Liver (tissue), 9 donors: ENCODE data around the gene CTSA. TPM values are rescaled to one million over a fixed set of nuclear protein-coding genes. Genes with fewer than 3 reads are reported as not detected.

Source experiments
- DNase-seq: peaks from one replicate; pipeline ENCODE4 v3.0.0-alpha.2; 2017; ENCODE audit warnings: low spot score
- H3K27ac ChIP-seq, 2 donors: one replicate each; pipeline ENCODE4 v1.7.0; 2013; ENCODE audit warnings: inconsistent platforms in 2 of 2, low read length in 2 of 2, control low read depth in 1 of 2, low read depth in 1 of 2, mild to moderate bottlenecking in 1 of 2
- H3K27me3 ChIP-seq, 4 donors: one replicate each; pipeline versions ENCODE4 v1.6.1 to v1.7.0; 2013; ENCODE audit warnings: low read length in 3 of 4, inconsistent platforms in 1 of 4, mild to moderate bottlenecking in 1 of 4, moderate library complexity in 1 of 4; ENCODE audit not compliant: control insufficient read depth in 4 of 4, insufficient read depth in 4 of 4
- H3K36me3 ChIP-seq, 4 donors: one replicate each; pipeline versions ENCODE4 v1.6.1 to v1.7.0; 2013; ENCODE audit warnings: low read length in 3 of 4, mild to moderate bottlenecking in 3 of 4, low read depth in 1 of 4, moderate library complexity in 1 of 4; ENCODE audit not compliant: control insufficient read depth in 4 of 4, insufficient read depth in 3 of 4
- H3K4me1 ChIP-seq, 4 donors: one replicate each; pipeline versions ENCODE4 v1.6.1 to v1.7.0; 2013; ENCODE audit warnings: low read length in 3 of 4, mild to moderate bottlenecking in 3 of 4, moderate library complexity in 1 of 4; ENCODE audit not compliant: control insufficient read depth in 4 of 4, insufficient read depth in 4 of 4
- H3K4me3 ChIP-seq, 3 donors: one replicate each; pipeline versions ENCODE4 v1.6.1 to v1.7.0; 2013; ENCODE audit warnings: low read length in 3 of 3, control low read depth in 1 of 3, low read depth in 1 of 3, mild to moderate bottlenecking in 1 of 3
- H3K9ac ChIP-seq, 2 donors: one replicate each; pipeline ENCODE4 v1.7.0; 2013; ENCODE audit warnings: low read length in 2 of 2, mild to moderate bottlenecking in 2 of 2, moderate library complexity in 2 of 2, control low read depth in 1 of 2, low read depth in 1 of 2
- H3K9me3 ChIP-seq, 4 donors: one replicate each; pipeline versions ENCODE4 v1.6.1 to v1.7.0; 2013; ENCODE audit warnings: low read length in 3 of 4; ENCODE audit not compliant: control insufficient read depth in 4 of 4
- ATF3 ChIP-seq: IDR thresholded peaks from 2 replicates; pipeline ENCODE4 v1.6.1; 2016; ENCODE audit warnings: antibody characterized with exemption
- CTCF ChIP-seq: fragments of 150-350 bp; IDR thresholded peaks from 2 replicates; pipeline ENCODE4 v1.5.1; 2017; ENCODE audit warnings: improper control_type of control experiment, low read depth, low read length; ENCODE audit not compliant: missing input control
- EGR1 ChIP-seq, 2 donors: IDR thresholded peaks; 2 replicates each; pipeline ENCODE4 v1.6.1; 2016 to 2018; ENCODE audit warnings: antibody characterized with exemption in 2 of 2, low read depth in 2 of 2
- FOXA1 ChIP-seq: IDR thresholded peaks from 2 replicates; pipeline ENCODE4 v1.6.1; 2016; ENCODE audit warnings: antibody characterized with exemption
- FOXA2 ChIP-seq: IDR thresholded peaks from 2 replicates; pipeline ENCODE4 v1.6.1; 2016; ENCODE audit warnings: antibody characterized with exemption
- HNF4G ChIP-seq: IDR thresholded peaks from 2 replicates; pipeline ENCODE4 v1.6.1; 2016; ENCODE audit warnings: antibody characterized with exemption
- JUND ChIP-seq, 2 donors: IDR thresholded peaks; 2 replicates each; pipeline ENCODE4 v1.6.1; 2016; ENCODE audit warnings: antibody characterized with exemption in 2 of 2
- MAX ChIP-seq: IDR thresholded peaks from 2 replicates; pipeline ENCODE4 v1.6.1; 2016; ENCODE audit warnings: antibody characterized with exemption
- NR2F2 ChIP-seq: IDR thresholded peaks from 2 replicates; pipeline ENCODE4 v1.6.1; 2016; ENCODE audit warnings: antibody characterized with exemption
- RAD21 ChIP-seq, 2 donors: IDR thresholded peaks; 2 replicates each; pipeline ENCODE4 v1.6.1; 2016; ENCODE audit warnings: antibody characterized with exemption in 2 of 2, mild to moderate bottlenecking in 2 of 2
- REST ChIP-seq: IDR thresholded peaks from 2 replicates; pipeline ENCODE4 v1.6.1; 2016; ENCODE audit warnings: antibody characterized with exemption, mild to moderate bottlenecking
- RXRA ChIP-seq, 2 donors: IDR thresholded peaks; 2 replicates each; pipeline ENCODE4 v1.6.1; 2017 to 2018; ENCODE audit warnings: antibody characterized with exemption in 2 of 2, mild to moderate bottlenecking in 1 of 2
- YY1 ChIP-seq: IDR thresholded peaks from 2 replicates; pipeline ENCODE4 v1.6.1; 2016; ENCODE audit warnings: antibody characterized with exemption, mild to moderate bottlenecking
- ZBTB33 ChIP-seq: IDR thresholded peaks from 2 replicates; pipeline ENCODE4 v1.6.1; 2016; ENCODE audit warnings: antibody characterized with exemption
- WGBS: extraction: QIAGEN DNeasy Blood & Tissue Kit; methylation state at CpG from one replicate; pipeline ENCODE4 v1.1.7; 2013; 5-methylcytosine and 5-hydroxymethylcytosine counted together
- polyA plus RNA-seq, 2 donors: library from polyadenylated mRNA; stranded (reverse) in 1 of 2; unstranded in 1 of 2; fragments of 200-250 nt in 1 of 2; fragments of >200 nt in 1 of 2; fragmentation: Nextera tagmentation in 1 of 2; extraction: Ambion mirVana in 1 of 2; gene quantifications; one replicate each; pipeline versions ENCODE4 v1.2.1 to v1.2.3, GENCODE V29; 2013 to 2015
- total RNA-seq, 2 donors: library from RNA; depleted of rRNA; stranded (reverse); fragments of >200 nt; gene quantifications; one replicate each; pipeline ENCODE4 v1.2.3, GENCODE V29; 2014
- donor health status: healthy.
- donor health status: healthy.
- donor health status: healthy.
- donor health status: healthy.
- donor health status: healthy.

The CTSA gene
- total and polyA plus RNA-seq, 4 donors, result 45.6 to 151 (median 76.4) TPM

- TF ChIP-seq ZBTB33 (no peak), ATF3 (no peak), RAD21 (IDR thresholded peaks at IDR 0.05) (no peak), EGR1 (IDR thresholded peaks at IDR 0.05; ENCODE audit: low read depth in 2 of 2) (no peak), FOXA1 (no peak)
Observed at GRCh38 chr20:45937765-45938164, 46.6 kb downstream of the CTSA start (continued).

GRCh38 chr20:45938727-45939438, 47.7 kb downstream of the CTSA start:
- Histone ChIP-seq H3K27ac (no peak overlapping the region), H3K4me3 (no peak overlapping the region), H3K27me3 (no peaks in the 10 kb centered on the region), H3K9ac (no peak overlapping the region), H3K4me1 (peaks cover 0 to 7% (median 5%) of the 10 kb centered on the region in 4 donors), H3K9me3 (no peaks in the 10 kb centered on the region), H3K36me3 (peaks cover 9 to 56% (median 47%) of the 10 kb centered on the region in 4 donors)
- WGBS, result 96% methylated on average over 13 of the region's 13 CpGs
- TF ChIP-seq MAX, result no peak
- TF ChIP-seq FOXA1, result no peak
- TF ChIP-seq RXRA (IDR thresholded peaks at IDR 0.05), result no peak
- TF ChIP-seq YY1, result no peak
- TF ChIP-seq HNF4G, result no peak
- no peak for TF ChIP-seq ATF3
- TF ChIP-seq NR2F2, result no peak
- TF ChIP-seq JUND (IDR thresholded peaks at IDR 0.05), result no peak
- TF ChIP-seq FOXA2, result no peak
- TF ChIP-seq REST, result no peak
- no peak for TF ChIP-seq CTCF
- no peak for TF ChIP-seq ZBTB33
- no peak for DNase-seq
